Brain microvascular endothelial cell (primary cell): ENCODE results near the gene RFESD.

Source experiments
- DNase-seq: peaks from one replicate; pipeline ENCODE4 v3.0.0-alpha.2; 2020
- H3K27ac ChIP-seq: fragments of 250-450 bp; sonication (Bioruptor Pico); 2 replicates; pipeline ENCODE4 v1.5.1; 2020; ENCODE audit warnings: mild to moderate bottlenecking, moderate library complexity
- H3K27me3 ChIP-seq: fragments of 250-450 bp; sonication (Bioruptor Pico); replicated peaks from 2 replicates; pipeline ENCODE4 v1.5.1; 2020; ENCODE audit warnings: mild to moderate bottlenecking
- H3K36me3 ChIP-seq: fragments of 250-450 bp; sonication (Bioruptor Pico); replicated peaks from 2 replicates; pipeline ENCODE4 v1.5.1; 2020; ENCODE audit warnings: mild to moderate bottlenecking
- H3K4me3 ChIP-seq: 2 replicates; pipeline ENCODE4 v1.5.1; 2011; ENCODE audit warnings: low read depth, mild to moderate bottlenecking, control low read depth, low read length, moderate library complexity
- in situ Hi-C: cut with HindIII; loops from 2 replicates; pipeline ENCODE4 v1.10.0; 2017; ENCODE audit warnings: low sequenced_read_pairs, low pct_ligation_motif_present
- TF ChIP-seq, protein P1 (sequence below): IDR thresholded peaks from 2 replicates; pipeline ENCODE4 v1.5.1; 2011; ENCODE audit warnings: low read depth, mild to moderate bottlenecking, moderate library complexity, low read length, control low read depth, inconsistent platforms; ENCODE audit errors: missing control alignments

RFESD gene

DNA sequence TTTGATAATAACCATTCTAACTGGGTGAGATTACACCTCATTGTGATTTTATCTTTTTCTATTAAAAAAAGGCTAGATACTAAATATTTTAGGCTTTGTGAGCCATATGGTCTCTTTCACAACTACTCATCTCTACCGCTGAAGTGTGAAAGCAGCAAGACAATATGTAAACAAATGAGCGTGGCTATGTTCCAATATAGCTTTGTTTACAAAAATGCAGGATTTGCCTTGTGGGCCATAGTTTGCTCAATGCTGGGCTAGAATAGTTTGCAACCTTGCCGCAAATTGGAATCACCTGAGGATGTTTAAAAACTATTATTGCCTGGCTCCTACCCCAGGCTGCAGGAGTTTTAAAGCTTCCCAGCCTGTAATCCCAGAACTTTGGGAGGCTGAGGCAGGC, 36.9 kb upstream of the RFESD start:
- in situ Hi-C loops, result no loop called here
- TF ChIP-seq, protein P1, sequence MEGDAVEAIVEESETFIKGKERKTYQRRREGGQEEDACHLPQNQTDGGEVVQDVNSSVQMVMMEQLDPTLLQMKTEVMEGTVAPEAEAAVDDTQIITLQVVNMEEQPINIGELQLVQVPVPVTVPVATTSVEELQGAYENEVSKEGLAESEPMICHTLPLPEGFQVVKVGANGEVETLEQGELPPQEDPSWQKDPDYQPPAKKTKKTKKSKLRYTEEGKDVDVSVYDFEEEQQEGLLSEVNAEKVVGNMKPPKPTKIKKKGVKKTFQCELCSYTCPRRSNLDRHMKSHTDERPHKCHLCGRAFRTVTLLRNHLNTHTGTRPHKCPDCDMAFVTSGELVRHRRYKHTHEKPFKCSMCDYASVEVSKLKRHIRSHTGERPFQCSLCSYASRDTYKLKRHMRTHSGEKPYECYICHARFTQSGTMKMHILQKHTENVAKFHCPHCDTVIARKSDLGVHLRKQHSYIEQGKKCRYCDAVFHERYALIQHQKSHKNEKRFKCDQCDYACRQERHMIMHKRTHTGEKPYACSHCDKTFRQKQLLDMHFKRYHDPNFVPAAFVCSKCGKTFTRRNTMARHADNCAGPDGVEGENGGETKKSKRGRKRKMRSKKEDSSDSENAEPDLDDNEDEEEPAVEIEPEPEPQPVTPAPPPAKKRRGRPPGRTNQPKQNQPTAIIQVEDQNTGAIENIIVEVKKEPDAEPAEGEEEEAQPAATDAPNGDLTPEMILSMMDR, result no peak
- DNase-seq, result no peak
- Histone ChIP-seq H3K36me3 (no peaks in the 10 kb centered on the region), H3K27ac (no peak overlapping the region), H3K27me3 (no peaks in the 10 kb centered on the region), H3K4me3 (no peak overlapping the region)

DNA sequence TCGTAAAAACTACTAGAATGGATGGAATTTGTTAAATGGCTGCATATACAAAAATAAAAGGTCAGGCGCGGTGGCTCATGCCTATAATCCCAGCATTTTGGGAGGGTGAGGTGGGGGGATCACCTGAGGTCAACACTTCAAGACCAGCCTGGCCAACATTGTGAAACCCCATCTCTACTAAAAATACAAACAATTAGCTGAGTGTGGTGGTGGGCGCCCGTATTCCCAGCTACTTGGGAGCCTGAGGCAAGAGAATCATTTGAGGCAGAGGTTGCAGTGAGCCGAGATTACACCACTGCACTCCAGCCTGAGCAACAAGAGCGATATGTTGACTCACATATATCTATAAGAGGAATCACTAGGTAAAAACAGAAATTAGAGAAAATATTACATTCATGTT, 36.0 kb upstream of the RFESD start:
- Histone ChIP-seq H3K27ac (no peak overlapping the region), H3K27me3 (no peaks in the 10 kb centered on the region), H3K36me3 (no peaks in the 10 kb centered on the region), H3K4me3 (no peak overlapping the region)
- DNase-seq, result no peak
- in situ Hi-C loops, result no loop called here
- TF ChIP-seq, protein P1, result no peak

GRCh38 chr5:95611396-95611795, 35.2 kb upstream of the RFESD start:
- H3K27ac ChIP-seq, result no peak overlapping the region
- no peak overlapping the region for H3K4me3 ChIP-seq
- in situ Hi-C loops, result no loop called here
- TF ChIP-seq, protein P1, result no peak
- no peak for DNase-seq
- H3K27me3 ChIP-seq, result no peaks in the 10 kb centered on the region
- no peaks in the 10 kb centered on the region for H3K36me3 ChIP-seq

DNA sequence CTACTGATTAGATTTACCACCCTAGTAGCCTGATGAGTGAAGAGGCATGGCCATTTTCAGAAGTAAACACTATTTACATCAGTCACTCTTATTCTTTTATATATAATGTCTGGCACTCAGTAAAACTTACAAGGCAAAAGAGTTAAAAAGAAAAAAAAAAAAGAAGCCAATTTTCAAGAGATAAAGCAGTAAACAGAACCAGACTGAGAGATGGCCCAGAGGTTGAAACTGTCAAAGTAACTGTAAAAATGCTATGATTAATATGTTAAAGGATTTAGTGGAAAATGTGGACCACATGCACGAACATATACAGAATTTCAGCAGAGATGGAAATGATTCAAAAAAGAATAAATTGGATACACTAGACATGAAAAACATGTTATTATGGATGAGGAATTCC, 33.1 kb upstream of the RFESD start:
- TF ChIP-seq, protein P1, result no peak
- Histone ChIP-seq H3K27ac (no peak overlapping the region), H3K4me3 (no peak overlapping the region), H3K27me3 (no peaks in the 10 kb centered on the region), H3K36me3 (no peaks in the 10 kb centered on the region)
- in situ Hi-C loops, result no loop called here
- no peak for DNase-seq

DNA sequence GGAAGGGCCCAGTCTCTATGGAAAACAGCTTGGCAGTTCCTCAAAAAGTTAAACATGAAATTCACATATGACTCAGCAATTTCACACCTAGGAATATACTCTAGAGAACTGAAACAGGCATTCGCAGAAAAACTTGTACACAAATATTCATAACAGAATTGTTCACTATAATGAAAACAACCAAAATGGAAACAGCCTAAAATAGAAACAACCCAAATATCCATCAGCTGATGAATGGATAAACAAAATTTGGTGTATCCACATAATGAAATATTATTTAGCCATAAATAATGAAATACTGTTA, 31.5 kb upstream of the RFESD start:
- no peak for DNase-seq
- in situ Hi-C loops, result no loop called here
- Histone ChIP-seq H3K27me3 (no peaks in the 10 kb centered on the region), H3K4me3 (no peak overlapping the region), H3K36me3 (no peaks in the 10 kb centered on the region), H3K27ac (no peak overlapping the region)
- TF ChIP-seq, protein P1, result no peak

GRCh38 chr5:95617057-95617456, 29.5 kb upstream of the RFESD start:
- H3K27me3 ChIP-seq, result no peaks in the 10 kb centered on the region
- H3K4me3 ChIP-seq, result no peak overlapping the region
- TF ChIP-seq, protein P1, result no peak
- H3K36me3 ChIP-seq, result no peaks in the 10 kb centered on the region
- DNase-seq, result peak; percentile 79
- peak overlapping the region; percentile 87 for H3K27ac ChIP-seq
- in situ Hi-C loops, result no loop called here
